GM21576 (cell line): ENCODE data around the gene DIS3L2.
"Not testable (repeated sequence)": the region's sequence is repeated elsewhere in the genome, so short reads cannot be mapped to it uniquely, and the experiment has no call there.

ENCODE experiments used
- ATAC-seq: cut with Tn5 transposase; IDR thresholded peaks from one replicate; pipeline ENCODE4 v1.9.1; 2021; ENCODE audit warnings: mild to moderate bottlenecking, moderate library complexity; ENCODE audit not compliant: unreplicated experiment

DIS3L2 gene

DNA sequence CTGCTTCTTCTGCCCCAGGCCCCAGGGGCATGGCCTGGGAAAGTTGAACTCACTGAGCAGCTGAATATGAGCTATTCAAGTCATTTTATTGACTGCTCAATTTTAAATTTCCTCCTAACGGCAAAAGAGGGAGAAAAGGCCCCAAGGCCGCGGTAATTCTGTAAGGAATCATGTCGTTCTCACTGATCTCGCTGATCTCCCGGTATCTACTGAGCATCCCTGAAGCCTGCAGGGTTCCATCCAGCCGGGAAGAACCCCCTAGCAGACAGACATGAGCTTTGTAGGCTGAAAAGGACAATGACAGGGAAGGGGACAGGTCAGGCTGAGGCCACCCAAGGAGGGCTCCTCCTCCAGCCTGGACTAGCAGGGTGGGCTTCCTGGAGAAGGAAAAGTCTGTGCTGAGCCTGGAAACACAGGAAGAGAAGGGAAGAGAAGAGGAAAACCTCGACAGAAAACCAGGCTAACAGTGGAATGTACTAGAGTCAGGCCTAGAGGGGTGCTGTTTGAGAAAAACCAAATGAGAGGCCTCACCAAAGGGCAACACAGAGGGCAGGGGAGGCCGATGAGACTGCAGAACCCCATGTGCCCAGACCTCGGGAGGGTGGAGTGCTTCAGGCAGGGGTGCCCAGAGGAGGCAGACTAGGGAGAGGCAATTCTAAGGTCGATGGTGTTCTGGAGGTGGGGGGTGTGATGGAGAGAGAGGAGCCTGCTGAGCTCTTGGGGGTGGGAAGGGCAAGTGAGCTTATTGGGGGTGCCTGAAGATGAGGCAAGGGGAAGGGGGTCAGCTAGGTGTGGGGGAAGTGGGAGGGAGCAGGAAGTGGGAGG lies 32.4 kb upstream of the DIS3L2 start:
- ATAC-seq = no peak

DNA sequence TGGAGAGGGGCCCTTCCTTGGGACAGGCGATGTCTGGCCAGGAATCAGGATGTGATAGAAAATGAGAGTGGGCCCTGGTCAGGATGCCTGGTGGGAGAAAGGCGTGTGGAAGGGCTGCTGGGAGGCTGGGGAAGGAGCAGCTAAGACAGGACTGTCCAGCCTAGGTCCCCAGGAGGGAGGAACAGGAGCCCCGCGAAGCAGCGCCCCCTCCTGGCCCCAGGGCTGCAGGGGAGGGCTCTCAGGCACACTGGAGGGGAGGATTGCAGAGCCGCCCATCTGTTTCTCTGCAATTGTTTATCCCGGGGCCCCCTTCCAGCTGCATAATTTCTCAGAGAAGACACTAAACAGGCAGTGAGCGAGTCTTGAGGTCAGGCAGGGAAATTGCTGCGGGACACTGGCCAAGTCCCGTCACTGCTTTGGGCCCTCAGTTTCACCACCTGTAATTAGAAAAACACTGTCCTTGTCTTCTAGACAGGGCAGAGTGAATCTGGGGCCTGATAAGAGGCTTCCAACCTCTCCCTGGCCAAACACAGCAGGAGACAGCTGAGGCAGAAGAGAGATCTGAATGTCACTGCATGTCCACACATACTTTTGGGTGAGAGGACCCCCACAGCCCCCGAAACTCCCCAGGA lies 31.4 kb upstream of the DIS3L2 start:
- no peak for ATAC-seq

DNA sequence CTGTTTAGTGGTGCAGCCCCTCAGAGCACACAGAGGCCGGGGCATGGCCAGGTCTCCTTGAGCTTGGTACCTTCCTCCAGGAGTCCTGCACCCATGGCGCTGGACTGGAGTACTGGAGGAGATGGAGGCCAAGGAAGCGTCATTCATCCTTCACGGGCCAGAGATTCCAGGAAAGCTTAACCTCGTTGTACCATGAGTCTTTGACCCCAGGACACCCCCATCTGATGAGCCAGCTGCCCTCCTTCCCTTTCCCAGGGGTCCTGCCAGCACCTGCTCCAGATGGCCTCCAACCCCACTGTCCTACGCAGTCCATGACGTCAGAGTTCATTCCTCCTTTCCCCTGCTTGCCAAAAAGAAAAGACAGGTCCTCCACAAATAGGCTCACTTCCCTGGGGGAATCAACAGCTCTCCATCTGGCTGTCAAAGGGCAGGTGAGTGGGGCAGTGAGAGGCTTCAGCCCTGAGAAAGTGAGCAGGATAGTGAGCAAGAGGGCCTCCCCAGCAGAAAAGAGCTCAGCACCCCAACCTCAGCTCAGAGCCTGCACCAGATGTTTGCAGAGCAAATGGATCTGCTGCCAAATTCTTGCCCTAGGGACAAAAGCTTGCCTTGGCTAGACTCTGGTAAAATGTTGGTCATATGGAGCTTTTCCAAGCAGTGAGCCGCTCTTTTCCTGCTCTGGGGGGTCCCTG lies 30.8 kb upstream of the DIS3L2 start:
- ATAC-seq = no peak

DNA sequence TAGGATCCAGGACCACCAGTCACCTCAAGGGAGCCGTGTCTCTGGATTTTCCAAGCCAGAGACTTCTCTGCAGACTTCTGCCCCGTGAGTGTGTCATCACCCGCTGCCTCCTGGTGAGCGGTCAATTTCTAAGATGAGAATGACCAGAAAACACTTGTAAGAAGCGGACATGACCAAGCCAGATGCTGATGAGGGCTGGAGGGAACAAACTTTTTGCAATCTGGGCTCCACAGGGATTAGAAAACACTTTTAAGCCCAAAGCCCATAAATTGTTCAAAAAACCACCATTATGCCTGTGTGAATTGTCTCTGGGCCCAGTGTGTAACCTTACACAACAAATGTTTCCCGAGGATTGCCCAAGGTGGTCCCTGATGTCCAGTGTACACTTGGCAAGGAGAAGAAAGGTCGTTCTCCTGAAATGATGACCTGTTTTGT lies 30.0 kb upstream of the DIS3L2 start:
- ATAC-seq = no peak

DNA sequence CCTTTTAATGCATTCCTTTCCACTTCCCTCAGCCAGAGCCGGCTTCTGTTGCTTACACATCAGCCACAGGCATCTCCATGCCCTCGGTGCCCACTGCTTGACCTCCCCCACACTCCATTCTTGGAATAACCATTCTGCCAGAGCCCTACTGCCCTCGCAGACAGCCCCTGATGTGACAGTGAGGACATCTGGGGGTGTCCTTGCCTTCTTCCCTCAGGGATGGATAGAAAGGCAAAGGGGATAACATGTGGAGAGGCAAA lies 28.9 kb upstream of the DIS3L2 start:
- ATAC-seq = no peak

DNA sequence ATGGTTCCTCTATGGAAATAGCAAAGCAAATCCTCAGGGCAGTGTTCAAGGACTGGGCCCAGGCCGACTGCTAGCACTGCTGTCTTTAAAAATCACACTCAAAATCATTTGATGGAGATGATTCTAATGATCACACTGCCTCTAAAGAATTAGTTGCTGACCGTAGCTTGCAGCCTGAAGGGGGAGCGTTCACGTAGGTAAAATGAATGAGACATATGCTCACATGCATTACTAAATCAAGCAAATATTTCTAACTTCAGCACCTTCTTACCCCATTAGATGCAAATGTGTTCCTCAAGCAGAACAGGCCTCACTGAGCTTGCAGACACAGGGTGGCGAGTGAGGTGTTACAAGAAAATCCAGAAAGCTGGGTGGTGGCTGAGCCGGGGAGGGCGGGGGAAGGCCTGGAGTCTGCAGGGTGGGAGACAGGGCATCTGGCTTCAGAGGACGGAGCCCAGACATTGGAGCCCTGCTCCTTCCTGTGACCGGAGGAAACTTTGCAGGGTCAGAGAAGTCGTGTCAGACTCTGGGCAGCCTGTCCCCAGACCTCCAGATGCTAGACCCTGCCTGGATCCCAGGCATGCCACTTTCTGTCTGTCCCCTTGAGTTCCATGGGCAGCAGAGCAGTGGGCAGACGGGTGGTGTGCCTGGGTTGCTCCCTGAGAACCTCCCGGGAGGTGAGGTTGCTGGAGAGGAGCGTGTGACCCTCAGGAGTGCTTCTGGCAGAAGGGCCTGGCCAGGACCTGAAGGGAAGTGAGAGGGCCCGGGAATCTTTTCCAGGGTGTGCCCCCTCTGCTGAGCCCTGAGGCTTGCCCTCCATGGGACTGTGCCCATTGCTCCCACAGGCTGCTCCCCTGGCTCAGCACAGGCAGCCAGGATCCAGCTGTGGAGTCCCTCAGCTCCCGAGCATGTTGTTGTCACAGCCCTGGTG lies 28.3 kb upstream of the DIS3L2 start:
- no peak for ATAC-seq

DNA sequence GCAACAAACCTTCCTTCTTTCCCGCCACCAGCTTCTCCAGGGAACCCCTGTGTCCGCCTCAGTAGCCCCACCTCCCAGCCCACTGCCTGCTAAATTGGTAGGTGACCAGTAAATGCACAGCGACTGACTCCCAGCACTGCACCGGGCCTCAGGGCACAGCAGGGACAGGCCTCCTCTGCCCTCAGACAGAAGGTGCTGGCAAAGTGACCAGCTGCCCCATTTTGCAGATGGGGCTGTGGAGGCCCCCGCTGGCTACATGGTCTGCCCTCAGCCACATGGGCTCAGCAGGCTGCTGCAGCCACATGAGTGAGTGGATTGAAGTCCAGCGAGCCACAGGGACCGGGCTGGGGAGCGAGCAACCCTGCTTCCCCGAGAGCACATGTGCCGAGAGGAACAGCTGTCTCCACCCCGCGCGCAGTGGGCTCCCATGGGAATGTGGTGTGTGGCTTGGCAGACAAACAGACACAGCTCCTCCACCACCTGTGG lies 27.6 kb upstream of the DIS3L2 start:
- no peak for ATAC-seq

DNA sequence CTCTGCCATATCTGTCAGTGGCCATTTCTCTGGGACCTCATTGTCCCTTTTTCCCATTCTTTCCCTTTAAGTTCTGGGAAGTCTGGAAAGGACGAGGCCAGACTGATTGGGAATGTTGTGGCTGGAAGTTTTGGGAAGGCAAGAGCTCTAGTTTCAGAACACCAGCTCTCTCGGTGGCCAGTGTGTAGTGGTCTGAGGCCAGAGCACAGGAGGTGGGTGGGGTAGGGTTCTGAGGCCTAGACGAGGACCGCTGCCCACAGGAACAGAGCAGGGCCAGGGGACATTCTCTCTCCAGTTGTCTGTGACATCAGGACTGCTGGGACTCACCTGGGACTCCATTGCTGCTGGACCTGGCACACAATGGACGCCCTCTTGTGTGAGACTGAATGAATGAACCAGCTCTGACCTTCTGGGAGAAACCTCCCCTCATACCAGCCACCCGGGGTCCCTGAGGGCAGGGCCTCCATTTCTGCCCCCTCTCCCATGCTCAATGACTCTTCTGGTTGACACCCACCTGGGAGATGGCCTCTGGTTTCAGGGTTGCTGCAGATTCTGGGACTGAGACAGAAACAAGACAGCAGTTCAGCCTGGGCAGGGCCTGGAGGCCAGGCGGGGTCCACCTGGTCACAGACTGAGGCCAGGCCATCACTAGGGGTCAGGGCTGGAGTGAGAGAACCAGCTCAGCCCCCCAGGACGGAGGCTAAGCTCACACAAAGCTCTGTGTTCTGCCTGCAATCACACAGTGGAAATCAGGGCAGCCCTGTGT lies 26.9 kb upstream of the DIS3L2 start:
- no peak for ATAC-seq

DNA sequence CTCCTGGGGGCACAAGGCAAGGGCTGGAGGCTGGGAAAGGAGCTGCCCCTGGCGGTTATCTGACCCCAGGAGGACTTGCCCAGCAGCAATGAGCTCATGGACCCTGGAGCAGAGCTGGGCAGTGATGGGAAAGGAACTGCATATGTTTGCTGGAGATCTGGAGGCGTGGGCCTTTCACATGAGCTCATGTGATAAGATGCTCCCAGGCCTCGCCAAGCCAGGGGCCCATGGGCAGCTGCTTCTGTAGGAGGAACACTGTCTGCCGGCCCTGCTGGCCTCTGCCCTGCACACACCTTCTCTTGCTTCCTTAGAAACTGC lies 26.3 kb upstream of the DIS3L2 start:
- no peak for ATAC-seq

DNA sequence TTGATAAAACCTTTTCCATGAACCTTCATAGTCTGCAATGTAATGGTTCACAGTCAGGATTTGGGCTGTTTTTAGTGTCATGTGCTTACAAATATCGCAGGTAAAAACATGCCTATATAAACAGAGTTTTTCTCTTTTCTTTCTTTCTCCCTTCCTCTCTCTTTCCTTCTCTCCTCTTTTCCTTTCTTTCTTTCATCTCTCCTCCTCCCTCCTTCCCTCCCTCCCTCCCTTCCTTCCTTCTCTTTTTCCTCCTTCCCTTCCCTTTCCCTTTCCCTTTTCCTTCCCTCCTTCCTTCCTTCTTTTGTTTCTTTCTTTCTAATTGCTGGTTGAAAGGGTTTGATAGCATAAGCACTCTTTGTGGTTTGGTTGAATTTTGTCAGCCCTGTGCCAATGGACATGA lies 25.7 kb upstream of the DIS3L2 start:
- ATAC-seq = no peak

DNA sequence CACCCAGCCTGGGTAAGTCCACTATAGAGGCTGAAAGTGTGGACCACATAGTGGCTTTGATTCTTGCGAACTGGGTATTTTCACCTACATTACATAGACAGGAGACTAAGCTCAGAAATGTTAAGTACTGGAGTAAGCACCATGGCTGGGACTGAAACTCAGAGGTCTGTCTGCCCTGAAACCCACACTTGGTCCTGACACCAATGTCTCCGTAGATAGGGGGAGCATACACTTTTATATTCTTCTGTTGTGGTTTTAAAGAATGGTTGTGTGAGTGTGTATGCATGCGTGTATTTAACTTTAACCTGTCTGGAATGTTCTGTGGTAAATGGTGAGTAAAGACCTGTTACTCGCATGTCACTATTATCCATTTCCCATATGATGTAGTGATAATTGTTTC lies 25.0 kb upstream of the DIS3L2 start:
- no peak for ATAC-seq

DNA sequence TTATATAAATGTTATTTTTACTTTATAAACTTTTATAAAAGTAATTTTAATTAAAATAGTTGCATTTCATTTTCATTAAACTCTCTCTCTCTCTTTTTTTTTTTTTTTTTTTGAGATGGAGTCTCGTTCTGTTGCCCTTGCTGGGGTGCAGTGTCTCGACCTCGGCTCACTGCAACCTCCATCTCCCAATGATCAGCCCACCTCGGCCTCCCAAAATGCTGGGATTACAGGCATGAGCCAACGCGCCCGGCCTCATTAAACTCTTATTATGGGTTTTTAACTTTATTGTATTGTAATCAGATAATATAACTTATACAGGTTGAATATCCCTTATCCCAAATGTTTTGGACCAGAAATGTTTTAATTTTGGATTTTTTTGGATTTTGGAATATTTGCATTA lies 24.5 kb upstream of the DIS3L2 start:
- ATAC-seq = no peak

DNA sequence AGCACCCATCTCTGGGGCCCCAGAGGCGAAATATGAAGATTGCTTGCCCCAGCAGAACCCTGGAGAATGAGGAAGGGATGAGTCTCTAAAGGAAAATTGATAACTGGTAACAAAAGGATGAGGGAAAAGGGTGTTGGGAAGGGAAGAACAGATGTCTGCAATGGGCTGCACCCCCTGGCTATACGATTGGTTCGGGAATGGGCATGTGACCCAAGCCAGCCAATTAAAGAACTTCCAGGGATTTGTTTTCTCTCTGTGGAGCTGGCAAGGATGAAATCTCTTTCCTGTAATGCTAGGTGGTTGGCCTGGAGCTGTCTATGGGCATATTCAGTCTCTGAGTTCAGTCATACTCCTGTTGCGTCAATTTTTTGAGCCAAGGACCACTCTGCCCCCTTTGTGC lies 22.5 kb upstream of the DIS3L2 start:
- ATAC-seq = no peak

DNA sequence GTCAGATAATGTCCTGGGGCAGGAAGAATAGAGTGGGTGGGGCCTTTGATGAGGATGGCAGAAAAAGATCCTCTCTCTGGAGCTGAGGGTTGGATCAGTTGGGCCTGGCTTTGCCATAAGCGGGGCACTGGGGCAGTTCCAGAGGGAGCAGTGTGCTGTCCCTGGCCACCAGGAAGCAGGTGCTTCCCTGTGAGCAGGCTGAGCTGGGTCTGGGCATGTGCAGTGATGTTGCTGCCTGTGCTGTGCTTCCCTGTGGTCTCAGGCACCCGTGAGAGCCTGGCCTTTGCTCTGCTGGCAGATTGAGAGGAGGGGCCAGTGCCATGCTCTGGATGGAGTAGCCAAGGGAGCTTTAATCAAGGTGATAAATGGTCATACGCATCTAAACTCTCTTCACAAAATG lies 20.7 kb upstream of the DIS3L2 start:
- no peak for ATAC-seq

DNA sequence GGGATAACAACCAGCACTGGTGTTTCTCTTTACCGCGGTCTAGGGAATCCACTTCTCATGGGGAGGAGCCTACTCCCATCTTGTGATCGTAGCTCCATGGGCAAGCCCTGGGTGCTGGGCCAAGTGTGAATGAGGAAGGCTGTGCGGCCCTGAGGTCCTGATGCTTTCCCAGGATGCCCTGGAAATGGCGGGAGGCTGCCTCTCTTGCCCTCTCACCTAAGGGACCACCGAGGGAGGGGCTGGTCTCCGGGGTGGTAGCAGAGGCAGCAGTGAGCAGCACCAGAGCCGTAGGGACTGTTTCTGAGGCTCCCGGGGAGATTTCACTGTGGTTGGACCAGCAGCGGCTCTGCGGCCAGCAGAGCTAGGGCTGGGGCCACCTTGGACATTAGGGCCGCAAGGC lies 19.8 kb upstream of the DIS3L2 start:
- ATAC-seq = no peak

DNA sequence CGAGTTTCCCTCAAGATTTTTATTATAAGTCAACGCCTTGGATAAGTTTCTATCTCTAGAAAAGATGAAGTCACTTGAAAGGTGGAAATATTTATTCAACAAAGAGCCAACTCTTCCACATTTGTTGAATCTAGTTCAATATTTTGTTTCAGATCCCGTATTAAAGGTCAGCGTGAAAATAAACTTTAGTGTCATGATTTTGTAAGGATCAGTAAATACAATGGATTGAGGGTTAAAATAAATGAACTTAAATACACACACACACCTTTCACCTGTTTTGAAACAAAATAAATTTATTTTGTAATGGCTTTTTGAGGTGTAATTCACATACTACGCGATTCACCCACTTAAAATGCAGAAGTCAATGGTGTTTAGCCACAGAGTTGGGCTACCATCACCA lies 19.3 kb upstream of the DIS3L2 start:
- ATAC-seq = no peak

DNA sequence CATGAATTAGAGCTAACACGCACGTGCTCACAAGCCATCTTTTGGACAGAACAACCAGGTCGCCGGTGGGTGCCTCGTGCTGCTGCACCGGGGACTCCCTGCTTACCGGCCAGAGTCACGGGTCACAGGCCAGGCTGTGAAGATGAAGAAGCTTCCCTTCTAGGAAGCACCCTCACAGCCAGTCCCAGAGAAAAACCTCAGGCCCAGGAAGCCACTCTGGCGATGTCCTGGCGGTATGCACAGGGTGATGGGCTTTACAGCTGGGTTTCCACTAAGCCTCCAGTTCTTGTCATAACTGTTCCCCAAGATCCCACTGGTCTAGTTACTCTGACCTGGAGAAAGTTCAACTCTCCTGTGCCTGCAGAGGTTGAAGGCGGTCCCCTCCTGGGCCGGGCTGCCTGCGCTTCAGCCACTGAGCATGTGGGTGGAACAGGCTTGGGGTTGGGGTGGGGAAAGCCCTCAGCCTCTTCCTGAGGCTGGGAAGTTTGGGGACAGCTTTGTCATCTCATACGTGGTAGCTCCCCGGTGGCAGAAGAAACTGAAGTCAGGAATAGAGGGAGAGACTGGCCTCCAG lies 15.2 kb upstream of the DIS3L2 start:
- no peak for ATAC-seq

DNA sequence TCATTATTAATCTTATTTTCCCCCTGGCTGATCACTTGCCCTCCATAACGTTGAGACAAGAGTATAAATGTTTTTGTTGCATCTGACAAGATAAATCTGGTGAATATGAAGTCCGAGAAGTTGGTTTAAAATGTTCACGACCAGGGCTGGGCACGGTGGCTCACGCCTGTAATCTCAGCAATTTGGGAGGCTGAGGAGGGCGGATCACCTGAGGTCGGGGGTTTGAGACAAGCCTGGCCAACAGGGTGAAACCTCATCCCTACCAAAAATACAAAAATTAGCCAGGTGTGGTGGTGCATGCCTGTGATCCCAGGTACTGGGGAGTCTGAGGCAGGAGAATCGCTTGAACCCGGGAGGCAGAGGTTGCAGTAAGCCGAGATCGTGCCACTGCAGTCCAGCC lies 14.4 kb upstream of the DIS3L2 start:
- ATAC-seq = not testable (repeated sequence)

DNA sequence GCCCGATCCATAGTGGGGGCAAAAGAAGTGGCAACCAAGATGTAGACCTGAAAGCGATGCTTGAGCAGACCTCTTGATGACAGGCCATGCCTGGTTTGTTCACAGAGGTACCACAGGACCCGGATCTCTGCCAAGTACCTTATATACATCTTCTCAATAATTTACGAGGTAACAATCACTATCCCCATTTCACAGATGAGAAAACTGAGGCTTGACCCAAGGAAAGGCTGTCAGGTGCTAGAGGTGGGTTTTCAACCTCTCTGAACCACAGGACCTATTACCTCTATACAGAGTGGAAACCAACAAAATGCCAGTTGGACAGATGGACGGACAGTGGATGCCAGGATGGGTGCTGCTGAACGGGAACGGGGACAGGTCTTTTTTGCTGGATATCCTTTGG lies 13.8 kb upstream of the DIS3L2 start:
- no peak for ATAC-seq

DNA sequence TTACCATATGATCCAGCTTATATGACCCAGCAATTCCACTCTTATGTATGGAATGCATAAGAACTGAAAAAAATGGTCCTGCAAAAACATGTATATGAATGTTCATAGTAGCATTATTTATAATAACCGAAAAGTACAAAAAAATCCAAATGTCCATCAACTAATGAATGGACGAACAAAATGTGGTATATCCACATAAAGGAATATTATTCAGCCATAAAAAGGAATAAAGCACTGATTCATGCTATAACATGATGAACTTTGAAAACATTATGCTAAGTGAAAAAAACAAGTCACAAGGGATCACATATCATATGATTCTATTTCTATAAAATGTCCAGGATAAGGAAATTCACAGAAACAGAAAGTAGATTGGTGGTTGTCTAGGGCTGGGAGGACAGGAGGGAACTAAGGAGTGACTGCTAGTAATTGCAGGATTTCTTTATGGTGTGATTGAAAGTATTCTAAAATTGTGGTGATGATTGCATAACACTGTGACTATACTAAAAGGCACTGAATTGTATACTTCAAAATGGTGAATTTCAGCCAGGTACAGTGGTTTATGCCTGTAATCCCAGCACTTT lies 10.0 kb upstream of the DIS3L2 start:
- no peak for ATAC-seq
